NK-92 (cell line): Measurements from ENCODE around the gene PARP16.

ENCODE experiments used
- DNase-seq: peaks from one replicate; lab custom pipeline; 2025; ENCODE audit not compliant: unreplicated experiment; lab: John Stamatoyannopoulos, UW

Gene PARP16

GRCh38 chr15:65208647-65209046 is 78.0 kb downstream of the PARP16 start:
- no peak for DNase-seq
